ENCODE results near the gene COQ5.
A peak's percentile ranks its signal among the peaks of the same experiment; 100 is the strongest.
"Not testable (repeated sequence)": the region's sequence is repeated elsewhere in the genome, so short reads cannot be mapped to it uniquely, and the experiment has no call there.

COQ5 gene

GRCh38 chr12:120530418-120530761 lies 1.4 kb upstream of the COQ5 start:
- not testable (repeated sequence) for H3K27ac ChIP-seq (ENCODE audit: insufficient read depth, low read length, poor library complexity, severe bottlenecking); H3K4me1 ChIP-seq (ENCODE audit: control insufficient read depth, insufficient read depth, low read length, poor library complexity, severe bottlenecking); DNase-seq; H3K27me3 ChIP-seq (replicated peaks; ENCODE audit: control insufficient read depth, insufficient read depth, low read length, poor library complexity, severe bottlenecking); H3K4me3 ChIP-seq (ENCODE audit: insufficient read depth, low read depth, low read length, poor library complexity, severe bottlenecking); H3K36me3 ChIP-seq (ENCODE audit: control insufficient read depth, insufficient read depth, low read length); H3K9me3 ChIP-seq (ENCODE audit: control insufficient read depth, low read length)

- Histone ChIP-seq H3K27ac (ENCODE audit: insufficient read depth, low read length, poor library complexity, severe bottlenecking) (peak overlapping the region; percentile 76), H3K27me3 (replicated peaks; ENCODE audit: control insufficient read depth, insufficient read depth, low read length, poor library complexity, severe bottlenecking) (no peaks in the 10 kb centered on the region), H3K36me3 (ENCODE audit: control insufficient read depth, insufficient read depth, low read length) (no peaks in the 10 kb centered on the region), H3K4me3 (ENCODE audit: insufficient read depth, low read depth, low read length, poor library complexity, severe bottlenecking) (peak overlapping the region; percentile 92), H3K9me3 (ENCODE audit: control insufficient read depth, low read length) (no peaks in the 10 kb centered on the region), H3K4me1 (ENCODE audit: control insufficient read depth, insufficient read depth, low read length, poor library complexity, severe bottlenecking) (peaks cover 7% of the 10 kb centered on the region)
- no peak for DNase-seq
These were observed 871 bp upstream of the COQ5 start for GRCh38 chr12:120529641-120530417.

- Histone ChIP-seq H3K27ac (ENCODE audit: insufficient read depth, low read length, poor library complexity, severe bottlenecking) (no peak overlapping the region), H3K4me1 (ENCODE audit: control insufficient read depth, insufficient read depth, low read length, poor library complexity, severe bottlenecking) (no peaks in the 10 kb centered on the region), H3K4me3 (ENCODE audit: insufficient read depth, low read depth, low read length, poor library complexity, severe bottlenecking) (no peak overlapping the region), H3K27me3 (replicated peaks; ENCODE audit: control insufficient read depth, insufficient read depth, low read length, poor library complexity, severe bottlenecking) (no peaks in the 10 kb centered on the region), H3K9me3 (ENCODE audit: control insufficient read depth, low read length) (no peaks in the 10 kb centered on the region), H3K36me3 (ENCODE audit: control insufficient read depth, insufficient read depth, low read length) (no peaks in the 10 kb centered on the region)
- no peak for DNase-seq
These were observed 6.4 kb downstream of the COQ5 start for GRCh38 chr12:120522568-120522967.

- not testable (repeated sequence) for H3K4me3 ChIP-seq (ENCODE audit: insufficient read depth, low read depth, low read length, poor library complexity, severe bottlenecking); DNase-seq; H3K9me3 ChIP-seq (ENCODE audit: control insufficient read depth, low read length); H3K27me3 ChIP-seq (replicated peaks; ENCODE audit: control insufficient read depth, insufficient read depth, low read length, poor library complexity, severe bottlenecking); H3K27ac ChIP-seq (ENCODE audit: insufficient read depth, low read length, poor library complexity, severe bottlenecking); H3K4me1 ChIP-seq (ENCODE audit: control insufficient read depth, insufficient read depth, low read length, poor library complexity, severe bottlenecking)
- peaks cover 11% of the 10 kb centered on the region for H3K36me3 ChIP-seq (ENCODE audit: control insufficient read depth, insufficient read depth, low read length)
These were observed 9.6 kb downstream of the COQ5 start for GRCh38 chr12:120519324-120519723.

- H3K36me3 ChIP-seq (ENCODE audit: control insufficient read depth, insufficient read depth, low read length), result peaks cover 11% of the 10 kb centered on the region
These were observed 13.5 kb downstream of the COQ5 start for GRCh38 chr12:120515496-120515895.

GRCh38 chr12:120514002-120514401 lies 15.0 kb downstream of the COQ5 start:
- H3K36me3 ChIP-seq (ENCODE audit: control insufficient read depth, insufficient read depth, low read length), result peaks cover 14% of the 10 kb centered on the region
- no peaks in the 10 kb centered on the region for H3K27me3 ChIP-seq (replicated peaks; ENCODE audit: control insufficient read depth, insufficient read depth, low read length, poor library complexity, severe bottlenecking)
- H3K4me1 ChIP-seq (ENCODE audit: control insufficient read depth, insufficient read depth, low read length, poor library complexity, severe bottlenecking), result no peaks in the 10 kb centered on the region
- no peaks in the 10 kb centered on the region for H3K9me3 ChIP-seq (ENCODE audit: control insufficient read depth, low read length)
- H3K27ac ChIP-seq (ENCODE audit: insufficient read depth, low read length, poor library complexity, severe bottlenecking), result no peak overlapping the region
- DNase-seq, result no peak
- H3K4me3 ChIP-seq (ENCODE audit: insufficient read depth, low read depth, low read length, poor library complexity, severe bottlenecking), result no peak overlapping the region

More at GRCh38 chr12:120515496-120515895, 13.5 kb downstream of the COQ5 start:
- Histone ChIP-seq H3K27me3 (replicated peaks; ENCODE audit: control insufficient read depth, insufficient read depth, low read length, poor library complexity, severe bottlenecking) (no peaks in the 10 kb centered on the region), H3K4me1 (ENCODE audit: control insufficient read depth, insufficient read depth, low read length, poor library complexity, severe bottlenecking) (no peaks in the 10 kb centered on the region), H3K9me3 (ENCODE audit: control insufficient read depth, low read length) (no peaks in the 10 kb centered on the region), H3K27ac (ENCODE audit: insufficient read depth, low read length, poor library complexity, severe bottlenecking) (no peak overlapping the region), H3K4me3 (ENCODE audit: insufficient read depth, low read depth, low read length, poor library complexity, severe bottlenecking) (no peak overlapping the region)
- no peak for DNase-seq

- Histone ChIP-seq H3K27me3 (replicated peaks; ENCODE audit: control insufficient read depth, insufficient read depth, low read length, poor library complexity, severe bottlenecking) (no peaks in the 10 kb centered on the region), H3K4me1 (ENCODE audit: control insufficient read depth, insufficient read depth, low read length, poor library complexity, severe bottlenecking) (no peaks in the 10 kb centered on the region), H3K27ac (ENCODE audit: insufficient read depth, low read length, poor library complexity, severe bottlenecking) (no peak overlapping the region), H3K4me3 (ENCODE audit: insufficient read depth, low read depth, low read length, poor library complexity, severe bottlenecking) (no peak overlapping the region), H3K9me3 (ENCODE audit: control insufficient read depth, low read length) (no peaks in the 10 kb centered on the region), H3K36me3 (ENCODE audit: control insufficient read depth, insufficient read depth, low read length) (peaks cover 17% of the 10 kb centered on the region)
- no peak for DNase-seq
These were observed 20.4 kb downstream of the COQ5 start for GRCh38 chr12:120508537-120508936.

GRCh38 chr12:120504587-120504986 lies 24.4 kb downstream of the COQ5 start:
- Histone ChIP-seq H3K9me3 (ENCODE audit: control insufficient read depth, low read length) (no peaks in the 10 kb centered on the region), H3K4me3 (ENCODE audit: insufficient read depth, low read depth, low read length, poor library complexity, severe bottlenecking) (no peak overlapping the region), H3K27ac (ENCODE audit: insufficient read depth, low read length, poor library complexity, severe bottlenecking) (no peak overlapping the region), H3K36me3 (ENCODE audit: control insufficient read depth, insufficient read depth, low read length) (peaks cover 22% of the 10 kb centered on the region), H3K27me3 (replicated peaks; ENCODE audit: control insufficient read depth, insufficient read depth, low read length, poor library complexity, severe bottlenecking) (no peaks in the 10 kb centered on the region), H3K4me1 (ENCODE audit: control insufficient read depth, insufficient read depth, low read length, poor library complexity, severe bottlenecking) (no peaks in the 10 kb centered on the region)
- DNase-seq, result no peak

GRCh38 chr12:120500581-120500980 lies 28.4 kb downstream of the COQ5 start:
- H3K36me3 ChIP-seq (ENCODE audit: control insufficient read depth, insufficient read depth, low read length), result peaks cover 16% of the 10 kb centered on the region
- H3K27ac ChIP-seq (ENCODE audit: insufficient read depth, low read length, poor library complexity, severe bottlenecking), result no peak overlapping the region
- no peaks in the 10 kb centered on the region for H3K9me3 ChIP-seq (ENCODE audit: control insufficient read depth, low read length)
- H3K4me1 ChIP-seq (ENCODE audit: control insufficient read depth, insufficient read depth, low read length, poor library complexity, severe bottlenecking), result peaks cover 12% of the 10 kb centered on the region
- H3K4me3 ChIP-seq (ENCODE audit: insufficient read depth, low read depth, low read length, poor library complexity, severe bottlenecking), result no peak overlapping the region
- no peaks in the 10 kb centered on the region for H3K27me3 ChIP-seq (replicated peaks; ENCODE audit: control insufficient read depth, insufficient read depth, low read length, poor library complexity, severe bottlenecking)
- DNase-seq, result no peak

- Histone ChIP-seq H3K4me1 (ENCODE audit: control insufficient read depth, insufficient read depth, low read length, poor library complexity, severe bottlenecking) (peaks cover 16% of the 10 kb centered on the region), H3K9me3 (ENCODE audit: control insufficient read depth, low read length) (no peaks in the 10 kb centered on the region), H3K4me3 (ENCODE audit: insufficient read depth, low read depth, low read length, poor library complexity, severe bottlenecking) (no peak overlapping the region), H3K36me3 (ENCODE audit: control insufficient read depth, insufficient read depth, low read length) (peaks cover 9% of the 10 kb centered on the region), H3K27me3 (replicated peaks; ENCODE audit: control insufficient read depth, insufficient read depth, low read length, poor library complexity, severe bottlenecking) (no peaks in the 10 kb centered on the region), H3K27ac (ENCODE audit: insufficient read depth, low read length, poor library complexity, severe bottlenecking) (no peak overlapping the region)
- no peak for DNase-seq
These were observed 30.0 kb downstream of the COQ5 start for GRCh38 chr12:120498870-120499515.
